Thyroid gland (tissue), 4 donors: ENCODE results near the gene MARK2.

Source experiments
- CTCF ChIP-seq, 6 experiments: fragments of 200-600 bp in 3 of 6; fragments of 450-650 bp in 3 of 6; sonication (generic) in 3 of 6; IDR thresholded peaks; one replicate each; pipeline ENCODE4 v1.5.1; 2016 to 2019; ENCODE audit warnings: antibody characterized with exemption in 6 of 6, mild to moderate bottlenecking in 2 of 6, inconsistent platforms in 1 of 6, moderate library complexity in 1 of 6
- POLR2A ChIP-seq, 2 donors: fragments of 450-650 bp; IDR thresholded peaks; one replicate each; pipeline ENCODE4 v1.6.1; 2017; ENCODE audit warnings: antibody characterized with exemption in 2 of 2, mild to moderate bottlenecking in 2 of 2, moderate library complexity in 1 of 2

GRCh38 chr11:63813563-63814382 lies 25.1 kb upstream of the MARK2 start:
- TF ChIP-seq CTCF (IDR thresholded peaks at IDR 0.05) (peak in 1 of 6 experiments; percentile 4), POLR2A (IDR thresholded peaks at IDR 0.05) (no peak)
